NOMO-1 (cell line): ENCODE measurements around the gene H2BK1.

Source experiments
- DNase-seq, 2 experiments: peaks; one replicate each; lab custom pipeline; 2025; ENCODE audit not compliant: unreplicated experiment in 2 of 2; lab: John Stamatoyannopoulos, UW

H2BK1 gene

GRCh38 chr7:151210087-151210854, at the start of gene H2BK1:
Gene H2BK1 (minus strand): TSS chr7:151210488. CDS start chr7:151210318, 170 bp downstream.
- DNase-seq, result no peak

- no peak for DNase-seq
These were observed 47.7 kb upstream of the H2BK1 start for GRCh38 chr7:151257990-151258389.

- no peak for DNase-seq
These were observed 46.2 kb upstream of the H2BK1 start for GRCh38 chr7:151256410-151257045.

- no peak for DNase-seq
These were observed 45.1 kb upstream of the H2BK1 start for GRCh38 chr7:151255390-151255789.

- no peak for DNase-seq
These were observed 44.6 kb upstream of the H2BK1 start for GRCh38 chr7:151254851-151255250.

- DNase-seq, result no peak
These were observed 44.0 kb upstream of the H2BK1 start for GRCh38 chr7:151254316-151254715.

- DNase-seq, result no peak
These were observed 42.8 kb upstream of the H2BK1 start for GRCh38 chr7:151252961-151253711.

GRCh38 chr7:151252561-151252835, 42.2 kb upstream of the H2BK1 start:
- no peak for DNase-seq

- no peak for DNase-seq
These were observed 41.6 kb upstream of the H2BK1 start for GRCh38 chr7:151251689-151252560.

- DNase-seq, result no peak
These were observed 41.0 kb upstream of the H2BK1 start for GRCh38 chr7:151251328-151251688.

- no peak for DNase-seq
These were observed 40.2 kb upstream of the H2BK1 start for GRCh38 chr7:151250181-151251132.

GRCh38 chr7:151249732-151250072, 39.4 kb upstream of the H2BK1 start:
- no peak for DNase-seq

GRCh38 chr7:151249034-151249731, 38.9 kb upstream of the H2BK1 start:
- peak; percentile 12 to 29 for DNase-seq

GRCh38 chr7:151248346-151249033, 38.2 kb upstream of the H2BK1 start, which contains the start of gene SMARCD3:
Gene SMARCD3 (minus strand): TSS chr7:151248694. CDS start chr7:151248562, 132 bp downstream.
- DNase-seq, result no peak

GRCh38 chr7:151247611-151248345, 37.5 kb upstream of the H2BK1 start:
- no peak for DNase-seq

- DNase-seq, result no peak
These were observed 36.7 kb upstream of the H2BK1 start for GRCh38 chr7:151246851-151247580.

- DNase-seq, result no peak
These were observed 36.0 kb upstream of the H2BK1 start for GRCh38 chr7:151246102-151246850.
